LNCAP (cell line): ENCODE data around the gene PPM1H.

Experiments used
- CTCF ChIP-seq: fragments of 450-650 bp; IDR thresholded peaks from 2 replicates; pipeline ENCODE4 v1.5.1; 2017; ENCODE audit warnings: mild to moderate bottlenecking

The PPM1H gene

GRCh38 chr12:62599854-62600437 is 335.0 kb downstream of the PPM1H start:
- no peak for TF ChIP-seq CTCF

GRCh38 chr12:62598846-62599245 is 336.1 kb downstream of the PPM1H start:
- no peak for TF ChIP-seq CTCF

GRCh38 chr12:62597253-62597652 is 337.7 kb downstream of the PPM1H start:
- no peak for TF ChIP-seq CTCF
